H1 (cell line): ENCODE results near the gene SDF2L1. TPM values are rescaled to one million over a fixed set of nuclear protein-coding genes. Genes with fewer than 3 reads are reported as not detected.

Source experiments
- CTCF ChIA-PET: fragments of 300-600 bp; sonication (Branson Sonifier 250); formaldehyde crosslinking; loops from one replicate; lab custom pipeline; 2021; ENCODE audit not compliant: partially characterized antibody; lab: Charles Lee
- POLR2A ChIA-PET: fragments of 300-600 bp; sonication (Branson Sonifier 250); formaldehyde crosslinking; loops from one replicate; lab custom pipeline; 2021; ENCODE audit warnings: inconsistent platforms; ENCODE audit not compliant: partially characterized antibody; lab: Charles Lee
- DNase-seq, 2 experiments: peaks; one replicate each; pipeline versions ENCODE4 v3.0.0 to v3.0.0-alpha.2; 2010 to 2022; ENCODE audit warnings: low spot score in 2 of 2, low read depth in 1 of 2, mixed read lengths in 1 of 2
- FAIRE-seq: peaks from 2 replicates; lab custom pipeline; 2011; peaks lifted over from hg19 to GRCh38; lab: Jason Lieb, UNC
- H2AFZ ChIP-seq: 2 replicates; pipeline ENCODE4 v1.8.1; 2012; ENCODE audit warnings: low read length, inconsistent platforms
- H2AK5ac ChIP-seq: 2 replicates; pipeline ENCODE4 v1.6.1; 2013; ENCODE audit warnings: low read depth, low read length
- H2BK120ac ChIP-seq: replicated peaks from 2 replicates; pipeline ENCODE3; 2013; ENCODE audit warnings: low read depth, low read length, inconsistent platforms
- H2BK12ac ChIP-seq: 2 replicates; pipeline ENCODE4 v1.6.1; 2013; ENCODE audit warnings: low read depth, low read length
- H2BK15ac ChIP-seq: 2 replicates; pipeline ENCODE4 v1.6.1; 2013; ENCODE audit warnings: low read length
- H2BK20ac ChIP-seq: 2 replicates; pipeline ENCODE4 v1.6.1; 2013; ENCODE audit warnings: low read length
- H2BK5ac ChIP-seq: 2 replicates; pipeline ENCODE4 v1.6.1; 2013; ENCODE audit warnings: low read depth, low read length
- H3K14ac ChIP-seq: 2 replicates; pipeline ENCODE4 v1.6.1; 2013; ENCODE audit warnings: inconsistent platforms; ENCODE audit not compliant: insufficient read length
- H3K18ac ChIP-seq: 2 replicates; pipeline ENCODE4 v1.6.1; 2013; ENCODE audit warnings: low read length; ENCODE audit errors: extremely low read depth
- H3K23ac ChIP-seq: 2 replicates; pipeline ENCODE4 v1.6.1; 2013; ENCODE audit warnings: inconsistent platforms; ENCODE audit not compliant: insufficient read length
- H3K23me2 ChIP-seq: 2 replicates; pipeline ENCODE4 v1.6.1; 2013; ENCODE audit warnings: low read depth, low read length
- H3K27ac ChIP-seq: 2 replicates; pipeline ENCODE4 v1.6.1; 2011; ENCODE audit warnings: low read depth, low read length, inconsistent platforms
- H3K27me3 ChIP-seq, 4 experiments: replicated peaks in 1 of 4; 1 replicate in 1 of 4; 2 replicates in 3 of 4; pipeline versions ENCODE4 v1.6.1 to v1.8.1; 2011 to 2013; ENCODE audit warnings: low read length in 3 of 4, mild to moderate bottlenecking in 3 of 4, inconsistent platforms in 2 of 4, mixed read lengths in 2 of 4, moderate library complexity in 1 of 4; ENCODE audit not compliant: control insufficient read depth in 3 of 4, insufficient read depth in 3 of 4; ENCODE audit errors: extremely low read depth in 1 of 4
- H3K36me3 ChIP-seq, 4 experiments: 2 replicates each; pipeline versions ENCODE4 v1.6.1 to v1.8.1; 2011 to 2013; ENCODE audit warnings: mild to moderate bottlenecking in 4 of 4, low read length in 3 of 4, moderate library complexity in 2 of 4, control low read depth in 1 of 4, inconsistent platforms in 1 of 4; ENCODE audit not compliant: insufficient read depth in 4 of 4, control insufficient read depth in 2 of 4
- H3K4ac ChIP-seq: replicated peaks from 2 replicates; pipeline ENCODE3; 2013; ENCODE audit warnings: low read length, low read depth, mixed read lengths, inconsistent platforms; ENCODE audit not compliant: insufficient read length
- H3K4me1 ChIP-seq, 4 experiments: replicated peaks in 1 of 4; 1 replicate in 1 of 4; 2 replicates in 3 of 4; pipeline versions ENCODE4 v1.6.1 to v1.8.1; 2011 to 2013; ENCODE audit warnings: low read length in 3 of 4, inconsistent platforms in 2 of 4, mixed read lengths in 1 of 4; ENCODE audit not compliant: insufficient read depth in 4 of 4, control insufficient read depth in 3 of 4
- H3K4me2 ChIP-seq, 2 experiments: 2 replicates each; pipeline versions ENCODE4 v1.6.1 to v1.8.1; 2011 to 2013; ENCODE audit warnings: low read depth in 2 of 2, low read length in 2 of 2, control low read depth in 1 of 2, inconsistent platforms in 1 of 2, mild to moderate bottlenecking in 1 of 2; ENCODE audit not compliant: insufficient read depth in 1 of 2
- H3K4me3 ChIP-seq, 4 experiments: fragments of 200-600, 300-600 bp in 1 of 4; sonication (generic), shearing (Covaris generic), sonication (Bioruptor Twin) in 1 of 4; 2 replicates each; pipeline versions ENCODE4 v1.5.1 to v1.8.1; 2011 to 2016; ENCODE audit warnings: low read length in 4 of 4, low read depth in 3 of 4, control low read depth in 2 of 4, inconsistent platforms in 2 of 4, mild to moderate bottlenecking in 2 of 4, mixed read lengths in 1 of 4, moderate library complexity in 1 of 4; ENCODE audit not compliant: insufficient read depth in 2 of 4; ENCODE audit errors: extremely low read depth in 1 of 4
- H3K56ac ChIP-seq: replicated peaks from 2 replicates; pipeline ENCODE3; 2013; ENCODE audit warnings: low read depth, mild to moderate bottlenecking, mixed read lengths, low read length, inconsistent platforms; ENCODE audit not compliant: insufficient read length
- H3K79me1 ChIP-seq: 2 replicates; pipeline ENCODE4 v1.6.1; 2013; ENCODE audit warnings: low read depth, low read length, control low read depth
- H3K79me2 ChIP-seq, 2 experiments: 2 replicates each; pipeline versions ENCODE4 v1.6.1 to v1.8.1; 2012 to 2013; ENCODE audit warnings: low read length in 2 of 2, mild to moderate bottlenecking in 2 of 2, inconsistent platforms in 1 of 2; ENCODE audit not compliant: insufficient read depth in 2 of 2, control insufficient read depth in 1 of 2
- H3K9ac ChIP-seq, 4 experiments: replicated peaks in 1 of 4; 1 replicate in 1 of 4; 2 replicates in 3 of 4; pipeline versions ENCODE4 v1.6.1 to v1.8.1; 2011 to 2013; ENCODE audit warnings: low read depth in 3 of 4, low read length in 3 of 4, control low read depth in 2 of 4, mild to moderate bottlenecking in 2 of 4, moderate library complexity in 2 of 4, inconsistent platforms in 1 of 4; ENCODE audit errors: extremely low read depth in 1 of 4
- H3K9me3 ChIP-seq, 2 experiments: 2 replicates each; pipeline versions ENCODE4 v1.6.1 to v1.8.1; 2012 to 2013; ENCODE audit warnings: mild to moderate bottlenecking in 2 of 2, moderate library complexity in 2 of 2, control low read depth in 1 of 2, inconsistent platforms in 1 of 2, low read depth in 1 of 2, low read length in 1 of 2, mixed read lengths in 1 of 2; ENCODE audit not compliant: insufficient read depth in 2 of 2
- H4K20me1 ChIP-seq, 2 experiments: replicated peaks in 1 of 2; 2 replicates each; pipeline versions ENCODE3 to v1.8.1; 2011 to 2013; ENCODE audit warnings: inconsistent platforms in 2 of 2, low read length in 2 of 2, mild to moderate bottlenecking in 1 of 2; ENCODE audit not compliant: insufficient read depth in 2 of 2, control insufficient read depth in 1 of 2
- H4K5ac ChIP-seq: 2 replicates; pipeline ENCODE4 v1.6.1; 2013; ENCODE audit warnings: low read length, low read depth, mixed read lengths, inconsistent platforms; ENCODE audit not compliant: insufficient read length
- H4K8ac ChIP-seq: 2 replicates; pipeline ENCODE4 v1.8.0; 2013; ENCODE audit warnings: mild to moderate bottlenecking, moderate library complexity, low read length, inconsistent platforms; ENCODE audit not compliant: insufficient read depth; ENCODE audit errors: extremely low read depth
- H4K91ac ChIP-seq: replicated peaks from 2 replicates; pipeline ENCODE3; 2013; ENCODE audit warnings: low read length, mixed read lengths, inconsistent platforms; ENCODE audit not compliant: insufficient read length
- CHD1 ChIP-seq: IDR thresholded peaks from 2 replicates; pipeline ENCODE4 v1.6.1; 2012; ENCODE audit warnings: low read depth, low read length, improper control_type of control experiment
- CHD2 ChIP-seq: IDR thresholded peaks from 2 replicates; pipeline ENCODE4 v1.6.1; 2012; ENCODE audit warnings: low read length, improper control_type of control experiment
- CREB1 ChIP-seq: IDR thresholded peaks from 2 replicates; pipeline ENCODE4 v1.6.1; 2012; ENCODE audit warnings: inconsistent platforms
- EZH2 ChIP-seq: fragments of 200-600 bp; sonication (generic); IDR thresholded peaks from 2 replicates; pipeline ENCODE4 v1.7.1; 2012; ENCODE audit warnings: low read depth, mild to moderate bottlenecking, moderate library complexity, low read length, inconsistent platforms; ENCODE audit not compliant: severe bottlenecking
- GABPA ChIP-seq: IDR thresholded peaks from 2 replicates; pipeline ENCODE4 v1.6.1; 2011; ENCODE audit warnings: mild to moderate bottlenecking, low read length, moderate library complexity, borderline replicate concordance; ENCODE audit not compliant: insufficient read depth
- KDM1A ChIP-seq: fragments of 200-600, 300-600 bp; sonication (generic); IDR thresholded peaks from 2 replicates; pipeline ENCODE4 v1.7.1; 2016; ENCODE audit warnings: mild to moderate bottlenecking, low read length, borderline replicate concordance
- KDM4A ChIP-seq: IDR thresholded peaks from one replicate; pipeline ENCODE4 v1.7.1; 2012; ENCODE audit warnings: low read depth, mild to moderate bottlenecking, moderate library complexity, low read length, inconsistent platforms; ENCODE audit not compliant: severe bottlenecking
- RAD21 ChIP-seq, 2 experiments: IDR thresholded peaks in 1 of 2; conservative IDR thresholded peaks in 1 of 2; 2 replicates each; pipeline ENCODE4 v1.6.1; 2011; ENCODE audit warnings: low read depth in 2 of 2, low read length in 2 of 2, improper control_type of control experiment in 1 of 2, inconsistent platforms in 1 of 2, mild to moderate bottlenecking in 1 of 2, moderate library complexity in 1 of 2
- RFX5 ChIP-seq: IDR thresholded peaks from 2 replicates; pipeline ENCODE4 v1.6.1; 2011; ENCODE audit warnings: low read depth, low read length, improper control_type of control experiment, borderline replicate concordance
- WGBS, 2 experiments: shearing (Covaris generic) in 1 of 2; methylation state at CpG; one replicate each; pipeline versions ENCODE4 v1.1.6 to v1.1.7; 2013 to 2015; ENCODE audit warnings: low lambda C conversion rate in 2 of 2, mixed read lengths in 2 of 2, inconsistent platforms in 1 of 2, low coverage in 1 of 2, missing lambda C conversion rate in 1 of 2; ENCODE audit not compliant: insufficient replicate concordance in 2 of 2, insufficient coverage in 1 of 2, insufficient read length in 1 of 2; ENCODE audit errors: extremely low coverage in 1 of 2, missing lambda C conversion rate in 1 of 2; 5-methylcytosine and 5-hydroxymethylcytosine counted together
- polyA plus RNA-seq, 7 experiments: library from polyadenylated mRNA; depleted of rRNA in 3 of 7; stranded (reverse) in 5 of 7; unstranded in 2 of 7; fragments of >200 nt in 5 of 7; fragments of 200-250 nt in 2 of 7; gene quantifications; 1 replicate in 5 of 7; 2 replicates in 1 of 7; 4 replicates in 1 of 7; pipeline versions ENCODE4 v1.2.1 to v1.2.3, GENCODE V29; 2011 to 2013; ENCODE audit warnings: missing spikeins in 2 of 7, mixed read lengths in 2 of 7
- total RNA-seq: library from RNA; stranded (reverse); fragmentation: NEBNext Ultra II Directional; extraction: Animal tissue kit (Norgen Biotek cat#: 25700); gene quantifications from 2 replicates; pipeline ENCODE4 v1.2.1, GENCODE V29; 2021
- TF ChIP-seq, protein P1 (sequence below), 3 experiments: IDR thresholded peaks; 1 replicate in 2 of 3; 2 replicates in 1 of 3; pipeline versions ENCODE4 v1.5.1 to v1.6.1; 2011; ENCODE audit warnings: low read length in 3 of 3, mild to moderate bottlenecking in 3 of 3, inconsistent platforms in 2 of 3, low read depth in 1 of 3, moderate library complexity in 1 of 3; ENCODE audit not compliant: insufficient read depth in 1 of 3; ENCODE audit errors: control extremely low read depth in 1 of 3

Gene SDF2L1
- total and polyA plus RNA-seq, 2 of the 8 experiments (the other 6 are each of a cell fraction or from before 2014, with no cell fraction given) = 51.1 to 59.6 TPM

DNA sequence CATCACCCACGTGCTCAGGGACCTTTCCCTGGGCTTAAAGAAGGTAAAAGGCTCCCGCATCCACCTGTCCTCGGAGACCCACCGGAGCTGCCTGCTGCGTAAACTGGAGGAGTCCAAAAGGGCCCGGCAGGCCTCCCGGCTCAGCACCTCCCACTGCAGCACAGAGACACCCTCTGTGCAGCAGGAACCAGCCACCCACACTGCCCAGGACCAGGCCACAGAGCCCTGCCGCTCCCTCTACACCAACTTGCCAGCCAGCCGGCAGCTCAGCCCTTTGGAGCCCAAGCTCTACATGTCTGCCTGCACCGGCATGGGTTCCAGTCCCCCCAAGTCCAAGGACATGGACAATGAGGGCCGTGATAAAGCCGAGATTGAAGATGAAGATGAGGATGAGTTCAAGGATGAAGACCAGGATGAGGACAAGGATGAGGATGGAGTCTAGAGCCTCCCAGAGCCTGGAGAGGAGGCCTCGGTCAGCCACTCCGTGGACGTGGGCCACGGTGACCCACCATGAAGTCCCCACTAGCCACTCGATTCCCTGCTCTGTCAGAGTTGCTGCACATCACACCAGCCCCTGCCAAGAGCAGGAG, 5.4 kb upstream of the SDF2L1 start:
- ChIA-PET POLR2A (interaction anchor here (1.2 to 1.3 kb wide), 2 partner anchors 12 to 14 kb away, joined by 3 to 5 read pairs; no protein-coding TSS in a partner anchor), CTCF (interaction anchor here (1.1 to 24.1 kb wide), 3 partner anchors 6 to 70 kb away, joined by 3 to 499 read pairs (median 499); partner anchors contain the start of genes CCDC116, SDF2L1 and YDJC)
- H4K5ac ChIP-seq = no peak overlapping the region
- H4K8ac ChIP-seq = peak overlapping the region; percentile 80; the same call in 1 of the 2 replicates
- H2AFZ ChIP-seq = no peak overlapping the region
- no peak overlapping the region for H3K23ac ChIP-seq
- H3K4me3 ChIP-seq = no peak overlapping the region
- no peak overlapping the region for H2BK120ac ChIP-seq
- no peak overlapping the region for H3K4ac ChIP-seq
- H3K4me1 ChIP-seq = peaks cover 0 to 2% (median 0%) of the 10 kb centered on the region in 4 experiments; a peak in 1 of 7 replicates
- H3K23me2 ChIP-seq = peaks cover under 1% of the 10 kb centered on the region; the same call in 1 of the 2 replicates
- no peak overlapping the region for H2BK12ac ChIP-seq
- no peak overlapping the region for H2BK15ac ChIP-seq
- H3K14ac ChIP-seq = no peak overlapping the region
- no peak overlapping the region for H4K91ac ChIP-seq
- peaks cover 0 to 7% (median 1%) of the 10 kb centered on the region in 4 experiments; a peak in 4 of 7 replicates for H3K27me3 ChIP-seq
- WGBS, 2 experiments = 86% methylated on average over 17 of the region's 17 CpGs; no CpG with 5 or more reads in 1 of the 2 experiments
- DNase-seq = no peak
- no peak overlapping the region for H2BK5ac ChIP-seq
- no peak overlapping the region for H3K18ac ChIP-seq
- H3K9ac ChIP-seq = no peak overlapping the region
- no peaks in the 10 kb centered on the region for H3K79me2 ChIP-seq
- H3K79me1 ChIP-seq = no peaks in the 10 kb centered on the region
- no peak overlapping the region for H2AK5ac ChIP-seq
- no peak overlapping the region for H2BK20ac ChIP-seq
- no peaks in the 10 kb centered on the region; a peak in 1 of 4 replicates for H3K9me3 ChIP-seq
- peaks cover 0 to 5% of the 10 kb centered on the region in 2 experiments for H4K20me1 ChIP-seq
- H3K27ac ChIP-seq = no peak overlapping the region
- no peak overlapping the region for H3K4me2 ChIP-seq
- H3K36me3 ChIP-seq = no peaks in the 10 kb centered on the region
- no peak for FAIRE-seq
- no peak overlapping the region for H3K56ac ChIP-seq
- TF ChIP-seq EZH2 (no peak), KDM4A (no peak), RFX5 (no peak), CHD1 (no peak), CHD2 (no peak), RAD21 (IDR thresholded peaks at IDR 0.05 in 1 of 2, conservative IDR thresholded peaks at IDR 0.05 in 1 of 2; ENCODE audit: low read depth in 2 of 2, low read length in 2 of 2) (no peak), KDM1A (no peak), CREB1 (no peak), GABPA (no peak)
- TF ChIP-seq, protein P1, sequence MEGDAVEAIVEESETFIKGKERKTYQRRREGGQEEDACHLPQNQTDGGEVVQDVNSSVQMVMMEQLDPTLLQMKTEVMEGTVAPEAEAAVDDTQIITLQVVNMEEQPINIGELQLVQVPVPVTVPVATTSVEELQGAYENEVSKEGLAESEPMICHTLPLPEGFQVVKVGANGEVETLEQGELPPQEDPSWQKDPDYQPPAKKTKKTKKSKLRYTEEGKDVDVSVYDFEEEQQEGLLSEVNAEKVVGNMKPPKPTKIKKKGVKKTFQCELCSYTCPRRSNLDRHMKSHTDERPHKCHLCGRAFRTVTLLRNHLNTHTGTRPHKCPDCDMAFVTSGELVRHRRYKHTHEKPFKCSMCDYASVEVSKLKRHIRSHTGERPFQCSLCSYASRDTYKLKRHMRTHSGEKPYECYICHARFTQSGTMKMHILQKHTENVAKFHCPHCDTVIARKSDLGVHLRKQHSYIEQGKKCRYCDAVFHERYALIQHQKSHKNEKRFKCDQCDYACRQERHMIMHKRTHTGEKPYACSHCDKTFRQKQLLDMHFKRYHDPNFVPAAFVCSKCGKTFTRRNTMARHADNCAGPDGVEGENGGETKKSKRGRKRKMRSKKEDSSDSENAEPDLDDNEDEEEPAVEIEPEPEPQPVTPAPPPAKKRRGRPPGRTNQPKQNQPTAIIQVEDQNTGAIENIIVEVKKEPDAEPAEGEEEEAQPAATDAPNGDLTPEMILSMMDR (IDR thresholded peaks at IDR 0.05; ENCODE audit: control extremely low read depth in 1 of 3, insufficient read depth in 1 of 3, low read depth in 1 of 3, low read length in 3 of 3) = no peak
